ENCODE data around the gene FOXE3. TPM values are rescaled to one million over a fixed set of nuclear protein-coding genes. Genes with fewer than 3 reads are reported as not detected.

Gene FOXE3
- under 1 TPM in 1 of 2 donors, not detected in 1; 0.28 TPM for total RNA-seq

DNA sequence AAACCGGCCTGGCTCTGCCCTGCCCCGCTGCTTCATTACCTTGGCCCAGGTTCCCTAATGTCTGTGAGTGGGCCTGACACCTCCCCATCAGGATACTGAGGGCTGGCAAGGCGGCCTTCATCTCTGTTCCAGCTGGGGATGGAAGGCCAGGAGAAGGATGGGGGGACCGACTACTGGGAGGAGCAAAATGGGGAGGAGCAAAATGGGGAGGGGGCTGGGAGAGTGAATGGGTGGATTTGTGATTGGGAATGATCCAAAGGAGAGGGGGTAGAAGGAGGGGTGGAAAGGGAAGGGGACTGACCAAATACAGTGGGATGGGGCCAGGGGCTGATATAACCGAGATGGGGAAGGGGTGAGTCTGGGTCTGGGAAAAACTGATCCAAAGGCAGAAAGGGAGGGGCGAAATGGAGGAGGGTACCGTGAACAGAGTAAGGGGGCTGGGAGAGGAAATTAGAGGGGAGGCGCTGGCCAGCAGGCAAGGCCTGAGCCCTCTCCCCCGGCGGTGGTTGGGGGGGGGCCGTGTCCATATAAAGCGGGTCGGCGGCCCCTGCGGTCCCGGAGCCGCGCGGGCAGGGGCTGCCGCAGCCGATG, at the start of gene FOXE3:
Gene FOXE3, plus strand, starts transcription at position 558 of the 591 bp plus-strand sequence. Its CDS starts 31 bp downstream, at position 589.
- no peaks in the 10 kb centered on the region for H3K9me3 ChIP-seq
- no peaks in the 10 kb centered on the region for H3K36me3 ChIP-seq
- DNase-seq (ENCODE audit: low spot score) (no peak), ATAC-seq (ENCODE audit: insufficient number of reproducible peaks, low FRiP score, low read depth) (no peak)
- no peaks in the 10 kb centered on the region for H3K27me3 ChIP-seq (replicated peaks; ENCODE audit: insufficient read depth)
- H3K4me1 ChIP-seq (ENCODE audit: control insufficient read depth in 1 of 2, low read depth in 2 of 2): no peaks in the 10 kb centered on the region
- TF ChIP-seq, protein P1, sequence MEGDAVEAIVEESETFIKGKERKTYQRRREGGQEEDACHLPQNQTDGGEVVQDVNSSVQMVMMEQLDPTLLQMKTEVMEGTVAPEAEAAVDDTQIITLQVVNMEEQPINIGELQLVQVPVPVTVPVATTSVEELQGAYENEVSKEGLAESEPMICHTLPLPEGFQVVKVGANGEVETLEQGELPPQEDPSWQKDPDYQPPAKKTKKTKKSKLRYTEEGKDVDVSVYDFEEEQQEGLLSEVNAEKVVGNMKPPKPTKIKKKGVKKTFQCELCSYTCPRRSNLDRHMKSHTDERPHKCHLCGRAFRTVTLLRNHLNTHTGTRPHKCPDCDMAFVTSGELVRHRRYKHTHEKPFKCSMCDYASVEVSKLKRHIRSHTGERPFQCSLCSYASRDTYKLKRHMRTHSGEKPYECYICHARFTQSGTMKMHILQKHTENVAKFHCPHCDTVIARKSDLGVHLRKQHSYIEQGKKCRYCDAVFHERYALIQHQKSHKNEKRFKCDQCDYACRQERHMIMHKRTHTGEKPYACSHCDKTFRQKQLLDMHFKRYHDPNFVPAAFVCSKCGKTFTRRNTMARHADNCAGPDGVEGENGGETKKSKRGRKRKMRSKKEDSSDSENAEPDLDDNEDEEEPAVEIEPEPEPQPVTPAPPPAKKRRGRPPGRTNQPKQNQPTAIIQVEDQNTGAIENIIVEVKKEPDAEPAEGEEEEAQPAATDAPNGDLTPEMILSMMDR (IDR thresholded peaks at IDR 0.05): no peak
- peak within 1 kb of the TSS; percentile 57 for H3K4me3 ChIP-seq
- H3K27ac ChIP-seq: no peak within 1 kb of the TSS

DNA sequence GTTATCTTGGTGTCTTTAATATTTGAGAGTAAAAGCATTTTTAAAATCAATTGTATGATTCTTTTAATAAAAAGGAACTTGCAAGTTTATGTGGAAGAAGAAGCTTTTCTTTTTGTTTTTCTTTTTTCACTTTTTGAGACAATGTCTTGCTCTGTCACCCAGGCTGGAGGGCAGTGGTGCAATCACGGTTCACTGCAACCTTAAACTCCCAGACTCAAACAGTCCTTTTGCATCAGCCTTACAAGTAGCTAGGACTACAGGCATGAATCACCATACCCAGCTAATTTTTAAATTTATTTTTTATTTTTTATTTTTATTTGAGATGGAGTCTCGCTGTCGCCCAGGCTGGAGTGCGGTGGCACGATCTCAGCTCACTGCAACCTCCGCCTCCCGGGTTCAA, 48.4 kb upstream of the FOXE3 start:
- DNase-seq (ENCODE audit: low spot score) (no peak), ATAC-seq (ENCODE audit: insufficient number of reproducible peaks, low FRiP score, low read depth) (no peak)
- no peak overlapping the region for H3K4me3 ChIP-seq
- peaks cover 25% of the 10 kb centered on the region for H3K36me3 ChIP-seq
- H3K27ac ChIP-seq: no peak overlapping the region
- no peaks in the 10 kb centered on the region for H3K27me3 ChIP-seq (replicated peaks; ENCODE audit: insufficient read depth)
- peaks cover 0 to 6% of the 10 kb centered on the region in 2 donors for H3K4me1 ChIP-seq (ENCODE audit: control insufficient read depth in 1 of 2, low read depth in 2 of 2)
- TF ChIP-seq, protein P1 (IDR thresholded peaks at IDR 0.05): no peak
- no peaks in the 10 kb centered on the region for H3K9me3 ChIP-seq

DNA sequence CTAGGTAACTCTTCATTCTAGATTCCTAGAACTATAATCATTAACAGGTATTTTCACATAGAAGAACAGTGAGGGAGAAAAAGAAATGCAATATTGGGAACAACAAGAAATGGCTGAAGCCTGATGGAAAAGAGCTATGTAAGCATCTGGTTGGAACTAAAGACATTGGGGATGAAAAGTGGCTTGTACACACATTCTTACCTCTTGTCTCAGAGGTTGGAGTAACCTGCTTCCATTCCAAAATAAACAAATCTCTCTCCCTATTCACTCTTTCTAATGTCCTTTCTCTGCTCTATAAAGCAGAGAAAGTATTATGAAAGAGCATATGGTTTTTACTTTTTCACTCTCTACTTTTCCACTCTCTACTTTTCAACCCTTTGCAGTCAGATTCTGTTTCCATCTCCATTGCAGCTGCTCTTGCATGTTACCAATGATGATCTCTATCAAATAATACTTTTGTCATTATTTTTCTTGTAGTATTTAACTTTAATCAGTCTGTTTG, 45.0 kb upstream of the FOXE3 start:
- Histone ChIP-seq H3K9me3 (no peaks in the 10 kb centered on the region), H3K27ac (no peak overlapping the region), H3K4me1 (ENCODE audit: control insufficient read depth in 1 of 2, low read depth in 2 of 2) (no peaks in the 10 kb centered on the region), H3K36me3 (peaks cover 48% of the 10 kb centered on the region), H3K4me3 (no peak overlapping the region), H3K27me3 (replicated peaks; ENCODE audit: insufficient read depth) (no peaks in the 10 kb centered on the region)
- ATAC-seq (ENCODE audit: insufficient number of reproducible peaks, low FRiP score, low read depth) (no peak), DNase-seq (ENCODE audit: low spot score) (no peak)
- TF ChIP-seq, protein P1 (IDR thresholded peaks at IDR 0.05): no peak

DNA sequence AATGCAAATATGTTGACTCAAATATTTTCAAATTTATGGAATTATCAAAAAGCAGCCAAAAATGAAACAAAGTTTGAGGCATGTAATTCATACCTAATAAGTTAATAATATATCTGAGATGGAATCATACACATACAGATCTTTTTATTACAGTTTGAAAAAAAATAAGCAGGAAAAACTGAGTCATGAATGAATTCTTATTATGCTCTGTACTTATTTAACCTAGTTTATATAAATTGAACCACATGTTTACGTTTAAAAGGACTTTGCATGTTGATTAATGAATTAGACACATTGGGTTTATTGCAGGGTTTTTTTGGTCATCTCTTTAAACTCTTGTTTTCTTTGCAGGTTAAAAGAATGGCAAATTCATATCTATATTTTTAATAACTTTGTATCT, 41.6 kb upstream of the FOXE3 start:
- Histone ChIP-seq H3K4me1 (ENCODE audit: control insufficient read depth in 1 of 2, low read depth in 2 of 2) (no peaks in the 10 kb centered on the region), H3K27ac (no peak overlapping the region), H3K4me3 (no peak overlapping the region), H3K27me3 (replicated peaks; ENCODE audit: insufficient read depth) (no peaks in the 10 kb centered on the region), H3K36me3 (peaks cover 38% of the 10 kb centered on the region), H3K9me3 (no peaks in the 10 kb centered on the region)
- no peak for ATAC-seq (ENCODE audit: insufficient number of reproducible peaks, low FRiP score, low read depth)
- no peak for DNase-seq (ENCODE audit: low spot score)
- TF ChIP-seq, protein P1 (IDR thresholded peaks at IDR 0.05): no peak

DNA sequence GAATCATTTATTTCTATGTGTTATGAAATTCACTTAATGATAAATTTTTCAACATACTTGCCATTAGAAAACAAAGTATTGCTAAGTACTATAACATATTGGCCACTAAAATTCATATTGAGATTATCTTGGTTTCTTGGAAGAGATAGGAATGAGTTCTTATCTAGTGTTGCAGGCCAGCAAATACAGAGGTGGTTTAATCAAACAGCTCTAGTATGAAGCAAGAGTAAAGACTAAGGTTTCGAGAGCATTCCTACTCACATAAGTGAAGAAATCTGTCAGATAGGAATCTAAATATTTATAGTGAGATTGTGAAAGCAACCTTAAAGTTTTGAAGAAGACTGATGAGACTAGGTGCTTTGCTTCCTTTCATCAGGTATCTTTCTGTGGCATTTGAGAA, 37.9 kb upstream of the FOXE3 start:
- no peak overlapping the region for H3K4me3 ChIP-seq
- H3K4me1 ChIP-seq (ENCODE audit: control insufficient read depth in 1 of 2, low read depth in 2 of 2): peaks cover 0 to 12% of the 10 kb centered on the region in 2 donors
- peaks cover 21% of the 10 kb centered on the region for H3K36me3 ChIP-seq
- H3K27me3 ChIP-seq (replicated peaks; ENCODE audit: insufficient read depth): no peaks in the 10 kb centered on the region
- H3K27ac ChIP-seq: no peak overlapping the region
- H3K9me3 ChIP-seq: no peaks in the 10 kb centered on the region
- ATAC-seq (ENCODE audit: insufficient number of reproducible peaks, low FRiP score, low read depth) (no peak), DNase-seq (ENCODE audit: low spot score) (no peak)
- TF ChIP-seq, protein P1 (IDR thresholded peaks at IDR 0.05): no peak

All from thoracic aorta (tissue), 2 donors.